Activated naive CD4-positive, alpha-beta T cell treated with anti-CD3 and anti-CD28 coated beads for 36 hours (primary cell): ENCODE measurements around the gene PRKRA. TPM values are rescaled to one million over a fixed set of nuclear protein-coding genes. Genes with fewer than 3 reads are reported as not detected.

Source experiments
- CTCF ChIA-PET: fragments of 350-600 bp; sonication (Branson Sonifier 250); formaldehyde crosslinking; loops from one replicate; lab custom pipeline; 2021; ENCODE audit warnings: antibody characterized with exemption; lab: Charles Lee
- DNase-seq: peaks from one replicate; pipeline ENCODE4 v3.0.0-alpha.2; 2020
- H3K27ac Mint-ChIP-seq: one replicate; pipeline ENCODE4 v1.8.0; 2021; ENCODE audit warnings: mild to moderate bottlenecking, mixed read lengths
- H3K27me3 Mint-ChIP-seq: one replicate; pipeline ENCODE4 v1.8.0; 2021; ENCODE audit warnings: low read depth, mixed read lengths
- H3K36me3 Mint-ChIP-seq: one replicate; pipeline ENCODE4 v1.8.0; 2021; ENCODE audit warnings: low read depth, mixed read lengths
- H3K4me1 Mint-ChIP-seq: one replicate; pipeline ENCODE4 v1.8.0; 2021; ENCODE audit warnings: low read depth, mixed read lengths
- H3K4me3 Mint-ChIP-seq: one replicate; pipeline ENCODE4 v1.8.0; 2021; ENCODE audit warnings: mild to moderate bottlenecking, moderate library complexity, mixed read lengths
- H3K9me3 Mint-ChIP-seq: one replicate; pipeline ENCODE4 v1.8.0; 2021; ENCODE audit warnings: mixed read lengths
- intact Hi-C: fragments of 100-400 bp; cut with micrococcal nuclease; formaldehyde crosslinking; loops from one replicate; pipeline ENCODE4 v1.15.1; 2023
- total RNA-seq, 2 experiments: library from RNA; stranded (reverse); gene quantifications; one replicate each; pipeline ENCODE4 v1.2.3, GENCODE V29; 2021

PRKRA gene
- total RNA-seq, 2 experiments from 2014 or later, result 78.2 to 82.9 TPM

GRCh38 chr2:178412047-178412446 lies 38.9 kb downstream of the PRKRA start:
- H3K4me1 Mint-ChIP-seq, result peaks cover 12% of the 10 kb centered on the region
- no peak overlapping the region for H3K27ac Mint-ChIP-seq
- H3K36me3 Mint-ChIP-seq, result no peaks in the 10 kb centered on the region
- H3K9me3 Mint-ChIP-seq, result no peaks in the 10 kb centered on the region
- no peak for DNase-seq
- no peaks in the 10 kb centered on the region for H3K27me3 Mint-ChIP-seq
- H3K4me3 Mint-ChIP-seq, result no peak overlapping the region
- CTCF ChIA-PET, result interaction anchor here (5.8 kb wide), 1 partner anchor 15 kb away, joined by 59 read pairs; no protein-coding TSS in a partner anchor
- intact Hi-C loops, result loop anchor here (2.0 to 5.0 kb wide), 3 partner anchors 103 to 620 kb away; partner anchors contain the start of gene OSBPL6

GRCh38 chr2:178409261-178409660 lies 41.7 kb downstream of the PRKRA start:
- intact Hi-C loops, result no loop called here
- CTCF ChIA-PET, result no interaction called here
- no peak overlapping the region for H3K4me3 Mint-ChIP-seq
- H3K9me3 Mint-ChIP-seq, result no peaks in the 10 kb centered on the region
- H3K27ac Mint-ChIP-seq, result no peak overlapping the region
- peaks cover 5% of the 10 kb centered on the region for H3K4me1 Mint-ChIP-seq
- no peaks in the 10 kb centered on the region for H3K36me3 Mint-ChIP-seq
- no peak for DNase-seq
- H3K27me3 Mint-ChIP-seq, result no peaks in the 10 kb centered on the region

- intact Hi-C loops, result no loop called here
- H3K9me3 Mint-ChIP-seq, result no peaks in the 10 kb centered on the region
- CTCF ChIA-PET, result interaction anchor here (0.6 to 3.4 kb wide), 2 partner anchors 10 to 309 kb away, joined by 3 to 20 read pairs; no protein-coding TSS in a partner anchor
- peaks cover 2% of the 10 kb centered on the region for H3K4me1 Mint-ChIP-seq
- H3K27ac Mint-ChIP-seq, result no peak overlapping the region
- DNase-seq, result no peak
- H3K27me3 Mint-ChIP-seq, result no peaks in the 10 kb centered on the region
- H3K4me3 Mint-ChIP-seq, result no peak overlapping the region
- no peaks in the 10 kb centered on the region for H3K36me3 Mint-ChIP-seq
Observed at GRCh38 chr2:178404368-178404767, 46.6 kb downstream of the PRKRA start.

GRCh38 chr2:178403671-178404306 lies 47.2 kb downstream of the PRKRA start:
- intact Hi-C loops, result no loop called here
- DNase-seq, result no peak
- H3K4me1 Mint-ChIP-seq, result peaks cover 2% of the 10 kb centered on the region
- no peak overlapping the region for H3K27ac Mint-ChIP-seq
- no peaks in the 10 kb centered on the region for H3K9me3 Mint-ChIP-seq
- H3K4me3 Mint-ChIP-seq, result no peak overlapping the region
- CTCF ChIA-PET, result interaction anchor here (0.6 to 3.4 kb wide), 2 partner anchors 11 to 308 kb away, joined by 3 to 20 read pairs; no protein-coding TSS in a partner anchor
- H3K27me3 Mint-ChIP-seq, result no peaks in the 10 kb centered on the region
- H3K36me3 Mint-ChIP-seq, result no peaks in the 10 kb centered on the region

GRCh38 chr2:178401994-178402437 lies 49.0 kb downstream of the PRKRA start:
- no peak for DNase-seq
- intact Hi-C loops, result no loop called here
- Mint-ChIP-seq H3K4me3 (no peak overlapping the region), H3K4me1 (peaks cover 2% of the 10 kb centered on the region), H3K27ac (no peak overlapping the region), H3K9me3 (no peaks in the 10 kb centered on the region), H3K36me3 (no peaks in the 10 kb centered on the region), H3K27me3 (no peaks in the 10 kb centered on the region)
- CTCF ChIA-PET, result interaction anchor here (0.6 to 1.4 kb wide), 2 partner anchors 12 to 1205 kb away, joined by 3 to 4 read pairs; no protein-coding TSS in a partner anchor

- H3K36me3 Mint-ChIP-seq, result no peaks in the 10 kb centered on the region
- CTCF ChIA-PET, result interaction anchor here (0.8 to 7.4 kb wide), 6 partner anchors 10 to 285 kb away, joined by 3 to 59 read pairs (median 5); partner anchors contain the start of gene RBM45
- H3K4me1 Mint-ChIP-seq, result no peaks in the 10 kb centered on the region
- no peak overlapping the region for H3K4me3 Mint-ChIP-seq
- H3K27ac Mint-ChIP-seq, result no peak overlapping the region
- no peaks in the 10 kb centered on the region for H3K27me3 Mint-ChIP-seq
- H3K9me3 Mint-ChIP-seq, result no peaks in the 10 kb centered on the region
- intact Hi-C loops, result loop anchor here (1.0 to 5.0 kb wide), 4 partner anchors 17 to 518 kb away; partner anchors contain the start of gene RBM45
- no peak for DNase-seq
Observed at GRCh38 chr2:178397002-178397605, 53.9 kb downstream of the PRKRA start.

- Mint-ChIP-seq H3K27me3 (no peaks in the 10 kb centered on the region), H3K36me3 (no peaks in the 10 kb centered on the region)
Observed at GRCh38 chr2:178395941-178396570, 54.9 kb downstream of the PRKRA start.

GRCh38 chr2:178395295-178395694 lies 55.7 kb downstream of the PRKRA start:
- no peaks in the 10 kb centered on the region for H3K36me3 Mint-ChIP-seq
- CTCF ChIA-PET, result interaction anchor here (0.9 to 7.4 kb wide), 6 partner anchors 9 to 282 kb away, joined by 3 to 59 read pairs (median 6); no protein-coding TSS in a partner anchor
- H3K9me3 Mint-ChIP-seq, result no peaks in the 10 kb centered on the region
- no peak overlapping the region for H3K27ac Mint-ChIP-seq
- H3K4me1 Mint-ChIP-seq, result no peaks in the 10 kb centered on the region
- DNase-seq, result no peak
- no peak overlapping the region for H3K4me3 Mint-ChIP-seq
- H3K27me3 Mint-ChIP-seq, result no peaks in the 10 kb centered on the region
- intact Hi-C loops, result loop anchor here (5.0 kb wide), 1 partner anchor 283 kb away; the partner anchor contains the start of gene RBM45

More at GRCh38 chr2:178395941-178396570, 54.9 kb downstream of the PRKRA start:
- Mint-ChIP-seq H3K27ac (no peak overlapping the region), H3K9me3 (no peaks in the 10 kb centered on the region), H3K4me1 (no peaks in the 10 kb centered on the region), H3K4me3 (no peak overlapping the region)
- CTCF ChIA-PET, result interaction anchor here (0.8 to 7.4 kb wide), 10 partner anchors 10 to 283 kb away, joined by 3 to 59 read pairs (median 6); no protein-coding TSS in a partner anchor
- DNase-seq, result no peak
- intact Hi-C loops, result loop anchor here (2.0 to 5.0 kb wide), 2 partner anchors 284 to 519 kb away; partner anchors contain the start of gene RBM45

GRCh38 chr2:178394859-178395258 lies 56.1 kb downstream of the PRKRA start:
- no peak for DNase-seq
- Mint-ChIP-seq H3K9me3 (no peaks in the 10 kb centered on the region), H3K4me1 (no peaks in the 10 kb centered on the region), H3K4me3 (no peak overlapping the region), H3K36me3 (no peaks in the 10 kb centered on the region), H3K27ac (no peak overlapping the region), H3K27me3 (no peaks in the 10 kb centered on the region)
- CTCF ChIA-PET, result interaction anchor here (0.9 to 7.4 kb wide), 6 partner anchors 8 to 282 kb away, joined by 3 to 59 read pairs (median 6); no protein-coding TSS in a partner anchor
- intact Hi-C loops, result loop anchor here (5.0 kb wide), 1 partner anchor 283 kb away; the partner anchor contains the start of gene RBM45

- H3K9me3 Mint-ChIP-seq, result no peaks in the 10 kb centered on the region
Observed at GRCh38 chr2:178392215-178392614, 58.8 kb downstream of the PRKRA start.

GRCh38 chr2:178391701-178392100 lies 59.3 kb downstream of the PRKRA start:
- DNase-seq, result no peak
- H3K27me3 Mint-ChIP-seq, result no peaks in the 10 kb centered on the region
- H3K27ac Mint-ChIP-seq, result no peak overlapping the region
- no peaks in the 10 kb centered on the region for H3K36me3 Mint-ChIP-seq
- H3K4me3 Mint-ChIP-seq, result no peak overlapping the region
- intact Hi-C loops, result no loop called here
- no peaks in the 10 kb centered on the region for H3K9me3 Mint-ChIP-seq
- CTCF ChIA-PET, result interaction anchor here (1.3 to 2.0 kb wide), 2 partner anchors 23 to 279 kb away, joined by 3 to 5 read pairs; partner anchors contain the start of gene RBM45
- H3K4me1 Mint-ChIP-seq, result no peaks in the 10 kb centered on the region

More at GRCh38 chr2:178392215-178392614, 58.8 kb downstream of the PRKRA start:
- Mint-ChIP-seq H3K4me1 (no peaks in the 10 kb centered on the region), H3K36me3 (no peaks in the 10 kb centered on the region), H3K4me3 (no peak overlapping the region), H3K27me3 (no peaks in the 10 kb centered on the region), H3K27ac (no peak overlapping the region)
- DNase-seq, result no peak
- intact Hi-C loops, result no loop called here
- CTCF ChIA-PET, result interaction anchor here (0.7 to 2.0 kb wide), 2 partner anchors 23 to 158 kb away, joined by 3 to 5 read pairs; no protein-coding TSS in a partner anchor
